ENCODE measurements around the gene CSTPP1.

Gene CSTPP1

GRCh38 chr11:47124675-47125074 lies 188.1 kb downstream of the CSTPP1 start:
- no peaks in the 10 kb centered on the region for H3K9me3 ChIP-seq
- H3K27me3 ChIP-seq: no peaks in the 10 kb centered on the region
- TF ChIP-seq CTCF (IDR thresholded peaks at IDR 0.05; ENCODE audit: low read depth, low read length): no peak
- H3K4me3 ChIP-seq (ENCODE audit: low read depth, low read length): no peak overlapping the region
- no peaks in the 10 kb centered on the region for H3K4me1 ChIP-seq
- no peak for DNase-seq
- no peaks in the 10 kb centered on the region for H3K36me3 ChIP-seq

GRCh38 chr11:47125083-47125482 lies 188.5 kb downstream of the CSTPP1 start:
- Histone ChIP-seq H3K9me3 (no peaks in the 10 kb centered on the region), H3K27me3 (no peaks in the 10 kb centered on the region), H3K4me3 (ENCODE audit: low read depth, low read length) (no peak overlapping the region), H3K36me3 (no peaks in the 10 kb centered on the region), H3K4me1 (no peaks in the 10 kb centered on the region)
- no peak for DNase-seq
- TF ChIP-seq CTCF (IDR thresholded peaks at IDR 0.05; ENCODE audit: low read depth, low read length): no peak

GRCh38 chr11:47127213-47127612 lies 190.7 kb downstream of the CSTPP1 start:
- no peaks in the 10 kb centered on the region for H3K27me3 ChIP-seq
- H3K9me3 ChIP-seq: no peaks in the 10 kb centered on the region
- H3K36me3 ChIP-seq: no peaks in the 10 kb centered on the region
- no peak for TF ChIP-seq CTCF (IDR thresholded peaks at IDR 0.05; ENCODE audit: low read depth, low read length)
- H3K4me3 ChIP-seq (ENCODE audit: low read depth, low read length): no peak overlapping the region
- H3K4me1 ChIP-seq: no peaks in the 10 kb centered on the region
- no peak for DNase-seq

- Histone ChIP-seq H3K36me3 (no peaks in the 10 kb centered on the region), H3K4me3 (ENCODE audit: low read depth, low read length) (no peak overlapping the region), H3K9me3 (no peaks in the 10 kb centered on the region), H3K27me3 (no peaks in the 10 kb centered on the region), H3K4me1 (no peaks in the 10 kb centered on the region)
- DNase-seq: no peak
- no peak for TF ChIP-seq CTCF (IDR thresholded peaks at IDR 0.05; ENCODE audit: low read depth, low read length)
Measured at GRCh38 chr11:47130543-47130942, 194.0 kb downstream of the CSTPP1 start.

GRCh38 chr11:47131136-47131535 lies 194.6 kb downstream of the CSTPP1 start:
- no peaks in the 10 kb centered on the region for H3K36me3 ChIP-seq
- no peaks in the 10 kb centered on the region for H3K4me1 ChIP-seq
- DNase-seq: no peak
- no peaks in the 10 kb centered on the region for H3K27me3 ChIP-seq
- H3K4me3 ChIP-seq (ENCODE audit: low read depth, low read length): no peak overlapping the region
- no peaks in the 10 kb centered on the region for H3K9me3 ChIP-seq
- no peak for TF ChIP-seq CTCF (IDR thresholded peaks at IDR 0.05; ENCODE audit: low read depth, low read length)

GRCh38 chr11:47132490-47132889 lies 195.9 kb downstream of the CSTPP1 start:
- Histone ChIP-seq H3K27me3 (no peaks in the 10 kb centered on the region), H3K36me3 (no peaks in the 10 kb centered on the region), H3K4me1 (no peaks in the 10 kb centered on the region), H3K9me3 (no peaks in the 10 kb centered on the region), H3K4me3 (ENCODE audit: low read depth, low read length) (no peak overlapping the region)
- TF ChIP-seq CTCF (IDR thresholded peaks at IDR 0.05; ENCODE audit: low read depth, low read length): no peak
- no peak for DNase-seq
